ENCODE results near the gene RIN3.
A peak's percentile ranks its signal among the peaks of the same experiment; 100 is the strongest.

Gene RIN3

GRCh38 chr14:92555465-92556111 lies 42.0 kb downstream of the RIN3 start:
- DNase-seq (ENCODE audit: low spot score), result no peak

DNA sequence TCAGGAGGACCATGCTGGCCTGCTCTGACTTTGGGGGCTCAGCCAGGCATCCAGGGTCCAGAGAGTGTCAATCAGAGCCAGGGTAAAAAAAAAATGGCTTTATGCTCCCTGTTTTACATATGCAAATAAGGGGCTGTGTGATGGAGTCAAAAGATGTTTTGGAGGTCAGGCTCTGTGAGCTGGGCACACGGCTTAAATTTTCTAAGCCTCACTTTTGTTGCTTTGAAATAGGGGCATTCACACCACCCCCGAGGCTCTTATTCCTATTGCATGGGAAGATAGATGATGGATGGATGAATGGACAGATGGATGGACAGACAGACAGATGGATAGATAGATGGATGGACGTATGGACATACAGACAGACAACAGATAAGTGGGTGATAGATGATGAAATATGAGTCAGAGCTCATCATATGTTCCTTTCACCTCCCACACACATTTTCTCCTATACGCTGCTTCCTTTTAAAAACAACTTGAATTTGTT lies 42.7 kb downstream of the RIN3 start:
- no peak for DNase-seq (ENCODE audit: low spot score)

GRCh38 chr14:92556863-92557543 lies 43.4 kb downstream of the RIN3 start:
- DNase-seq (ENCODE audit: low spot score), result no peak

- no peak for DNase-seq (ENCODE audit: low spot score)
Measured at GRCh38 chr14:92557544-92557912, 43.9 kb downstream of the RIN3 start.

DNA sequence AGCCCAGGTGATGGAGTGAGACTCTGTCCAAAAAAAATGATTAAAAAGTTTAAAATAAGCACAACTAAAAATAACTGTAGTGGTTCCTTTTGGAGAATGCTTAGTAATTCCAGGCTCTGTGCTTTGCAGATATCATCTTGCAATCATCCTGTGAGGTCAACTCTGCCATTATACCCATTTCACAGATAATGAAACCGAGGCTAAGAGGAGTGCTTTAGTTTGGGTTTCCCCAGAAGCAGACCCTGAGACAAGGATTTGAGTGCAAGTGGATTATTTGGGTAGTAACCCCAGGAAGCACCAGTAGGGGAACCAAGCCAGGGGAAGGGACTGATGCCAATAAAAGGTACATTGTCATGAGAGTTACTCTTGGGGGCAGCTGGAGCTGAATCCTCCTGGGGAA lies 44.7 kb downstream of the RIN3 start:
- DNase-seq (ENCODE audit: low spot score), result no peak

DNA sequence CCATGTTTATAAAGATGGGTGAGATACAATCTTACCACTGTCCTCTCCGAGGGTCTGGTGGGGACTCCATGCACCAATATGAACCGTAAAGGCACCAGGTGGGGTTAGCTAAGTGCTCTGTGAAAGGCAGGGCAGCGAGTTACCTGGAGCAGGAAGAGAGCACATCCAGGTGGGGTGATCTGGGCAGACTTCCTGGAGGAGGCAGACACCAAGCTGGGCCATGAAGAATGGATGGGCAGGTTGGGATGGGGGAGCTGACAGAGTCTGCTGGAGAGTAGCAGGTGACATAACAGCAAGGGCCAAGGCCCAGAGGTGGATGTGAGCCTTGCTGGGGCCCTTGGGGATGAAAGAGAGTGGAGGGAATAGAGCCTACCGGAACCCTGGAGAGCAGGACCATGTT lies 45.9 kb downstream of the RIN3 start:
- no peak for DNase-seq (ENCODE audit: low spot score)

DNA sequence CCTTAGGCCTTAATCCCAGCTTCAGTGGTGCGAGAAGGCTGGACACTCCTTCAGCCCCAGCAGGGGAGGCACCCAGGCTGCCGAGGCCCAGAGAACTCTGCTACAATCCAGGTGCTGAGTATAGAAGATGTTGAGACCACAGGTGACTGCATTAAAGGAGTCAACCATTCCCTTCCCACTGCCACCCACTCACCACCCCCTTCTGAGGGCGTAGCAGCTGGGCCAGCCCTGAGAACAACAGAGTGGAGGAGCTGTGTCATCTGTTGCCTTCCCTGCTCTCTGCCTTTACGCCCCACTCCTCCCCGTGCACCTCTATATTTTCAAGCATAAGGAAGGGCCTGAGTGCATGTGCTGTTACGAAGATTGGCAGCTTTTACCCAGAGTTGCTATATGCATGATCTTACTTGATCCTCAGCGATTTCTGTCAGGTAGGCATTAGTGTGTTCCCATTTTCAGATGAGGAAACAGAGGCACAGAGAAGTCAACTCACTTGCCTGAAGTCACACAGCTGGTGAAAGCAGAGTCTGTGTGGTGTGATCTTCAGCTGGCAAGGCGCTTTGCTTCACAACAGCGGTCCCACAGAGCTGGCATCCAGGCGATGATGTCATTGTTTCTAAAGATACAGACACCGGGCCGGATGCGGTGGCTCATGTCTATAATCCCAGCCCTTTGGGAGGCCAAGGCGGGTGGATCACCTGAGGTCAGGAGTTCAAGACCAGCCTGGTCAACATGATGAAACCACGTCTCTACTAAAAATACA lies 46.7 kb downstream of the RIN3 start:
- no peak for DNase-seq (ENCODE audit: low spot score)

GRCh38 chr14:92561906-92562479 lies 48.4 kb downstream of the RIN3 start:
- no peak for DNase-seq (ENCODE audit: low spot score)

GRCh38 chr14:92563359-92563758 lies 49.8 kb downstream of the RIN3 start:
- peak; percentile 48 for DNase-seq (ENCODE audit: low spot score)

- no peak for DNase-seq (ENCODE audit: low spot score)
Measured at GRCh38 chr14:92563765-92564285, 50.2 kb downstream of the RIN3 start.

DNA sequence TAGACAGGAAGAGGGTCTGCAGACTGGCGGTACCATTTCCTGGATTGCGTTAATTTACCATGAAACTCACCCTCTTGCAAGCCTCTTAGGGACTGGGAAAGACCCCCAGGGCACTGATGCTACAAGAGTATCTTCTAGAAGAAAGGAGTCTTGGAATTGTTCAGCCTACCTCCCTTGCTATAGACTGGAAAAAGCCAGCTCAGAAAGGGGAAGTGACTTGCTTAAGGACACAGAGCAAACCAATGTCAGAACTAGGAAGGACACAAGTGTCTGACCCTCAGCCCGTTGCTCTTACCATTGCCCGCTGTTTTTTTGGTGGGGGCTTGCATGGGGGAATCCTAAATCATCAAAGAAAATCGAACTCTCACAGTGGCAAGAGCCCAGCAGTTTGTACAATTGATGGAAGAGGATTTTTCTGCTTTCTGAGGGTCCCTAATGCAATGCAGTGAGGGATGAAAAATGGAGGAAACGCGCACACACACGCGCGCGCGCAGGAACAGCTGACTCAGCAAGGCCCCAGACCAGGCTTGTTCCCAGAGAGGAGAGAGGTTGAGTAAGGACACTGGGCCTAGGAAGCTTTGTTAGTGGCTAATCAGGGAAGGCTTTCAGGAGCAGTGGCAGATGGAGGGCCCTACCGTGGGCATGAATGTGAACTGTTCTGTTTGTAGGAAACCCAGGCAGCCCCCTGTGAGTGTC lies 50.9 kb downstream of the RIN3 start:
- no peak for DNase-seq (ENCODE audit: low spot score)

DNA sequence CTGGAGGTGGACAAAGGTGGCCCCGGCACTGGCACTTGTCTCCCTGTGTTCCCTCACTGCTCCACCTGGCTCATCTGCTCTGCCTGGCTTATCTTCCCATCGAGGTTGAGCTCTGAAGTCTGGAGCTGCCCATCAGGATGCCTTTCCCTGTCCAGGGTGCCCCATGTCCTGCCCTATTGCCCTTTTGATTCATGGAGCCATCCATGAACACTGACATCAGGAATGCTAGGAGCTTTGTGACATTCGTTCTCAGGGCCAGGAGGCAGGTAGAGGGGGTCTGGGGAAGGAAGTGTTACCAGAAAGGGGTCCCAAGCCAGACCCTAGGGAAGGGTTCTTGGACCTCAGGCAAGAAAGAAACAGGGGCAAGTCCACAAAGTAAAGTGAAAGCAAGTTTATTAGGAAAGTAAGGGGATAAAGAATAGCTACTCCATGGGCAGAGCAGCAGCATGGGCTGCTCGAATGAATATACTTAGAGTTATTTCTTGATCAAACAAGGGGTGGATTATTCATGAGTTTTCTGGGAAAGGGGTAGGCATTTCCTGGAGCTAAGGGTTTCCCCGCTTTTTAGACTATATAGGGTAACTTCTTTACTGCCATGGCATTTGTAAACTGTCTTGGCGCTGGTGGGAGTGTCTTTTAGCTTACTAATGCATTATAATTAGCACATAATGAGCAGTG lies 51.6 kb downstream of the RIN3 start:
- no peak for DNase-seq (ENCODE audit: low spot score)

DNA sequence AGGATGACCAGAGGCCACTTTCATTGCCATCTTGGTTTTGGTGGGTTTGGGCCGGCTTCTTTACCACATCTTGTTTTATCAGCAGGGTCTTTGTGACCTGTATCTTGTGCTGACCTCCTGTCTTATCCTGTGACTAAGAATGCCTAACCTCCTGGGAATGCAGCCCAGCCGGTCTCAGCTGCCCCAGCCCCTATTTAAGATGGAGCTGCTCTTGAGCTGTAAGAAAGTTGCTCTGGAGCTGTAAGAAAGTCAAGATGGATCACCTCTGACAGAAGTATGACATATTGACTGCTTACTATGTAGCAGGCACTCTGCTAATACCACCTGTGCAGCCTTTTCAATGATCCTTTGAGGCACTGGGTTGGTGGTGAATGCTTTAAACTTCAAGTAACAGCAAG lies 52.1 kb downstream of the RIN3 start:
- DNase-seq (ENCODE audit: low spot score), result no peak

- no peak for DNase-seq (ENCODE audit: low spot score)
Measured at GRCh38 chr14:92567173-92567725, 53.7 kb downstream of the RIN3 start.

DNA sequence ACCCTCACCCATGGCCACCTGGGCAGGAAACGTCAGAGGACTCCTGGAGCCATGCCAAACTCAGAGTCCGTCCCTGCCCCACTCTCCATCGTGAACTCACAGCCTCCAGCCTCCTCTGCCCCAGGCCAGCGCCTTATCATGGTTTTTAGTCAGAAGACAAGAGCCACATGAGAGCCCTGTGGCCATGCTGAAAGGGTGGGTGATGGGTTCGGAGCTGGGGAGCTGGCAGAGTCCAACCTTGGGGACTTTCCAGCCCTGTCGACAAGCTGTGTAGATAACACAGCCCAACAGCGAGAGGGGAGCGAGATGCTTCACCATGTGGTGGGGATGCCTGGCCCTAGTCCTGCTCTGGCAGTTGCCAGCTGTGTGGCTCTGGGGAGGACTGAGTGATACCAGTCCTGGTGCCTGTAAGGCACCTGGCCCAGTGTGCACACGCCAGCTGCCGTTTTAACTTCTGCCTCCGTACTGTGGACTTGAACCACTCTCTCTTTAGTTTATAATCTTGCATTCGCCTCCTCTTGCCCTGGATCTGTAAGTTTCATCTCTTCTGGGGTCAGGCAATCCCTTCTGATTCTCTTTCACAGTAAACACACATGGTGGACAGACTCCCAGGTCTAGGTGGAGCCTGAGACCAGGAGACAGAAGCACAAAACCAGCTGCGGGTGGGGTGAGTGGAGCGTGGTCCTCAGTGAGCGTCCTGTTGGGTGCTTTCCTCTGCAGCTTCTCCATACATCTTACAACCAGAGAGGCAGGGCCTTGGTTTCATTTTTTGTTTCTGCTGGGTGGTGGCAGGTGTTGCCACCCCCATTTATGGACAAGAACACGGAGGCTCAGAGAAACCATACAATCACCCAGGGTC lies 55.3 kb downstream of the RIN3 start:
- DNase-seq (ENCODE audit: low spot score), result no peak

DNA sequence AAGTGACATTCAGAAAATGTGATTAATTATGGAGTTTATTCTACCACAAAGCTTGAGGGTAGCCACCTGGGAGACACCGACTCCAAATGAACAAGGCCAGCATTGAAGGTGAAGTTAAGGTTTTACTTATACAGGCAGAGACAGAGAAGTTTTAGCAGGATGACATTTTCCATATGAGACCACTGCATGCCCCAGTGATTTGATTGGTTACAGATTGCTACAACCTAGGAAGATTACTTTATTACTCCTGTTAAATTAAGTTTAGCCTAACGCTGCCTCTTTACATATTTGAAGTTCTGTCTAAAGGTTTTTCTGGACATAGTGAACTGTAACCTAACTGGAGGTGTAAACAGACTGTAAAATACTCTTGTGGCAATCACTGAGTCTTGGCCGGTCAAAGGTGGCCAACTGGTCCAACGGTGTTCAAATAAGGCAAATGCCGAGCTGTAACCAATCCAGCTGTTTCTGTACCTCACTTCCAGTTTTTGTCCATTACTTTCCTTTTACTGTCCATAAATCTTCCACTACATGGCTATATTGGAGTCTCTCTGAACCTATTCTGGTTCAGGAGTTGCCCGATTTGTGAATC lies 57.2 kb downstream of the RIN3 start:
- no peak for DNase-seq (ENCODE audit: low spot score)

- DNase-seq (ENCODE audit: low spot score), result no peak
Measured at GRCh38 chr14:92572050-92572449, 58.5 kb downstream of the RIN3 start.

DNA sequence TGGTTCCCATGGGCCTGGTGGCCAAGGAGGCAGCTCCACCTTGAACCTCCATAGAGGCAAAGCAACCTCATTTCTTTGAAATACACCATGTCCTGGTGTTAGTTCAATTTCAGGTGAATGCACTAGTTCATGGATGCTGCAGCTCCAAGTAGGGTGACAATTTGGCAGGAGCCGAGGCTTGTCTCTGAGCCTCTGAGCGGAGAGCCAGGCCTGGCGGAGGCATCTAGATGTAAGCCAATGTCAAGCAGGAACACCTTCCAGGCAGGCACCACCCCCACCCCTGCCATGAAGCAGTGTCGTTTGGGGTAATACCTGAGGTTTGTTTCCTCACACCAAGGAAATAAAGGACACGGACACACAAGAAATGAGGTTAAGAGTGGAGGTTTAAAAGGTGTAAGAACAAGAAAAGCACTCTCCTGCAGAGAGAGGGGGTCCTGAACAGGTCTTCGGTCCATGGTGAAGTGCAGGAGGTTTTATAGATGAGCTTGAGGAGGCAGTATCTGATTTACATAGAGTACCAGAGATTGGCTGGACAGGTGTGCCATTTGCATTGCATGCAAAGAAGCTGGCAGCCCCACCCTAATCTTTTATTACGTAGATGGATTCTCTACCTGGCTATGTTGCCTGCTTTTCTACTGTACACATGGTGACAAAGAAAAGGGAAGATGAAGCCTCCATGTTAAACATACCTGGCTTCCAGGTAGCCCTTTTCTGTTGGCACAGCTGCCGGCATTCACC lies 60.3 kb downstream of the RIN3 start:
- no peak for DNase-seq (ENCODE audit: low spot score)
